GM18520 (cell line): ENCODE results near the gene ISG20L2.
A peak's percentile ranks its signal among the peaks of the same experiment; 100 is the strongest.
"Not testable (repeated sequence)": the region's sequence is repeated elsewhere in the genome, so short reads cannot be mapped to it uniquely, and the experiment has no call there.

ENCODE experiments used
- ATAC-seq: cut with Tn5 transposase; IDR thresholded peaks from one replicate; pipeline ENCODE4 v1.9.1; 2021; ENCODE audit not compliant: unreplicated experiment

Gene ISG20L2

GRCh38 chr1:156728599-156729462, at the start of gene ISG20L2:
Gene ISG20L2, minus strand, starts transcription at chr1:156728766. Its CDS starts 1,114 bp downstream, at chr1:156727652.
- ATAC-seq, result peak; percentile 79

GRCh38 chr1:156777573-156777972, 49.0 kb upstream of the ISG20L2 start:
- no peak for ATAC-seq

GRCh38 chr1:156776942-156777341, 48.4 kb upstream of the ISG20L2 start:
- ATAC-seq, result no peak

- ATAC-seq, result no peak
These were observed 47.2 kb upstream of the ISG20L2 start for GRCh38 chr1:156775799-156776198.

- no peak for ATAC-seq
These were observed 45.0 kb upstream of the ISG20L2 start for GRCh38 chr1:156773607-156774006.

GRCh38 chr1:156772728-156773497, 44.3 kb upstream of the ISG20L2 start:
- ATAC-seq, result no peak

GRCh38 chr1:156772222-156772621, 43.7 kb upstream of the ISG20L2 start:
- no peak for ATAC-seq

- ATAC-seq, result no peak
These were observed 40.2 kb upstream of the ISG20L2 start for GRCh38 chr1:156768610-156769295.

- ATAC-seq, result no peak
These were observed 39.5 kb upstream of the ISG20L2 start for GRCh38 chr1:156767879-156768604.

GRCh38 chr1:156767101-156767878, 38.7 kb upstream of the ISG20L2 start, which contains the start of gene PRCC:
Gene PRCC, plus strand, starts transcription at chr1:156767535. Its CDS starts 237 bp downstream, at chr1:156767772.
- ATAC-seq, result peak; percentile 90

GRCh38 chr1:156766298-156767100, 37.9 kb upstream of the ISG20L2 start:
- ATAC-seq, result peak; percentile 1

- ATAC-seq, result no peak
These were observed 37.1 kb upstream of the ISG20L2 start for GRCh38 chr1:156765666-156766065.

GRCh38 chr1:156765136-156765535, 36.6 kb upstream of the ISG20L2 start:
- ATAC-seq, result not testable (repeated sequence)

GRCh38 chr1:156760796-156761104, 32.2 kb upstream of the ISG20L2 start:
- no peak for ATAC-seq

GRCh38 chr1:156760092-156760795, 31.7 kb upstream of the ISG20L2 start:
- no peak for ATAC-seq

- not testable (repeated sequence) for ATAC-seq
These were observed 29.1 kb upstream of the ISG20L2 start for GRCh38 chr1:156757572-156758253.

- ATAC-seq, result no peak
These were observed 27.8 kb upstream of the ISG20L2 start for GRCh38 chr1:156756355-156756754.

GRCh38 chr1:156755527-156755950, 27.0 kb upstream of the ISG20L2 start:
- no peak for ATAC-seq
